Endothelial cell of umbilical vein (primary cell): ENCODE results near the gene FAR1. TPM values are rescaled to one million over a fixed set of nuclear protein-coding genes. Genes with fewer than 3 reads are reported as not detected.
"Not testable (repeated sequence)": the region's sequence is repeated elsewhere in the genome, so short reads cannot be mapped to it uniquely, and the experiment has no call there.

Experiments
- BruUV-seq: library from RNA; stranded (reverse); fragments of 400-500 nt; replicated peaks from 2 replicates; lab custom pipeline; 2021; lab: Mats Ljungman, UMichigan
- CTCF ChIA-PET: fragments of 300-600, 350-600 bp; sonication (Branson Sonifier 250); formaldehyde crosslinking; loops from one replicate; lab custom pipeline; 2021; ENCODE audit warnings: antibody characterized with exemption, inconsistent platforms; lab: Charles Lee
- POLR2A ChIA-PET: fragments of 300-600, 350-600 bp; sonication (Branson Sonifier 250); formaldehyde crosslinking; loops from one replicate; lab custom pipeline; 2021; ENCODE audit warnings: antibody characterized with exemption, inconsistent platforms; lab: Charles Lee
- DNase-seq: peaks from one replicate; pipeline ENCODE4 v3.0.0-alpha.2; 2011; ENCODE audit warnings: low read depth, low spot score
- FAIRE-seq: peaks from 2 replicates; lab custom pipeline; 2011; peaks lifted over from hg19 to GRCh38; lab: Jason Lieb, UNC
- H2AFZ ChIP-seq: 2 replicates; pipeline ENCODE4 v1.6.0; 2012; ENCODE audit warnings: low read depth, low read length, control low read depth, inconsistent platforms
- H3K27ac ChIP-seq: 2 replicates; pipeline ENCODE4 v1.5.1; 2011; ENCODE audit warnings: low read depth, mild to moderate bottlenecking, control low read depth, low read length, moderate library complexity; ENCODE audit not compliant: insufficient read depth
- H3K27me3 ChIP-seq, 2 experiments: 2 replicates each; pipeline versions ENCODE4 v1.6.0 to v1.6.1; 2011; ENCODE audit warnings: low read length in 2 of 2, mixed read lengths in 1 of 2; ENCODE audit not compliant: control insufficient read depth in 2 of 2, insufficient read depth in 2 of 2
- H3K36me3 ChIP-seq, 2 experiments: 2 replicates in 1 of 2; 3 replicates in 1 of 2; pipeline ENCODE4 v1.5.1; 2011; ENCODE audit warnings: low read length in 2 of 2, mild to moderate bottlenecking in 1 of 2, moderate library complexity in 1 of 2; ENCODE audit not compliant: control insufficient read depth in 2 of 2, insufficient read depth in 2 of 2; ENCODE audit errors: extremely low read depth in 1 of 2
- H3K4me1 ChIP-seq: 3 replicates; pipeline ENCODE4 v1.5.1; 2011; ENCODE audit warnings: mild to moderate bottlenecking, low read length; ENCODE audit not compliant: control insufficient read depth, insufficient read depth; ENCODE audit errors: extremely low read depth
- H3K4me2 ChIP-seq: 2 replicates; pipeline ENCODE4 v1.6.1; 2011; ENCODE audit warnings: low read length, control low read depth, mixed read lengths; ENCODE audit not compliant: insufficient read depth
- H3K4me3 ChIP-seq, 3 experiments: fragments of 200-600 bp in 1 of 3; sonication (generic), shearing (Covaris generic) in 1 of 3; replicated peaks in 1 of 3; 2 replicates each; pipeline ENCODE4 v1.5.1; 2011 to 2016; ENCODE audit warnings: control low read depth in 3 of 3, low read length in 3 of 3, mild to moderate bottlenecking in 2 of 3, inconsistent platforms in 1 of 3, low read depth in 1 of 3, moderate library complexity in 1 of 3; ENCODE audit not compliant: insufficient read depth in 1 of 3
- H3K79me2 ChIP-seq: 2 replicates; pipeline ENCODE4 v1.6.0; 2012; ENCODE audit warnings: low read length, inconsistent platforms; ENCODE audit not compliant: control insufficient read depth, insufficient read depth
- H3K9ac ChIP-seq: replicated peaks from 2 replicates; pipeline ENCODE3; 2011; ENCODE audit warnings: low read length, control low read depth; ENCODE audit not compliant: insufficient read depth; ENCODE audit errors: extremely low read depth
- H3K9me1 ChIP-seq: replicated peaks from 3 replicates; pipeline ENCODE4 v1.6.0; 2011; ENCODE audit warnings: mild to moderate bottlenecking, low read length; ENCODE audit not compliant: control insufficient read depth, insufficient read depth; ENCODE audit errors: extremely low read depth
- H3K9me3 ChIP-seq: replicated peaks from 2 replicates; pipeline ENCODE4 v1.5.1; 2012; ENCODE audit warnings: low read length, inconsistent platforms; ENCODE audit not compliant: control insufficient read depth, insufficient read depth
- H4K20me1 ChIP-seq: replicated peaks from 2 replicates; pipeline ENCODE3; 2011; ENCODE audit warnings: mild to moderate bottlenecking, low read length; ENCODE audit not compliant: control insufficient read depth, insufficient read depth; ENCODE audit errors: extremely low read depth
- FOS ChIP-seq: IDR thresholded peaks from 2 replicates; pipeline ENCODE4 v1.6.1; 2011; ENCODE audit warnings: mild to moderate bottlenecking, low read length, moderate library complexity, borderline replicate concordance; ENCODE audit not compliant: insufficient read depth
- JUN ChIP-seq: IDR thresholded peaks from 2 replicates; pipeline ENCODE4 v1.6.1; 2011; ENCODE audit warnings: borderline replicate concordance, low read depth; ENCODE audit not compliant: insufficient read length, insufficient read depth
- MYC ChIP-seq: IDR thresholded peaks from one replicate; pipeline ENCODE4 v1.6.1; 2011; ENCODE audit warnings: mild to moderate bottlenecking, low read depth, low read length
- POLR2A ChIP-seq: IDR thresholded peaks from 2 replicates; pipeline ENCODE4 v1.6.1; 2012; ENCODE audit warnings: low read depth, mild to moderate bottlenecking, control low read depth, low read length
- POLR2AphosphoS5 ChIP-seq: IDR thresholded peaks from 2 replicates; pipeline ENCODE4 v1.6.1; 2012; ENCODE audit warnings: low read depth, mild to moderate bottlenecking, control low read depth, low read length, moderate library complexity; ENCODE audit not compliant: insufficient read depth
- dilution Hi-C: fragments of 300-500 bp; cut with MboI; formaldehyde crosslinking; loops from one replicate; pipeline ENCODE4 v1.15.0; 2019; ENCODE audit warnings: low sequenced_read_pairs; ENCODE audit not compliant: extremely low pct_ligation_motif_present
- intact Hi-C: fragments of 100-400 bp; cut with micrococcal nuclease; formaldehyde crosslinking; loops from one replicate; pipeline ENCODE4 v1.10.0; 2022
- polyA plus RNA-seq, 4 experiments: library from polyadenylated mRNA; depleted of rRNA in 3 of 4; stranded (reverse) in 3 of 4; unstranded in 1 of 4; fragments of >200 nt; gene quantifications; 2 replicates each; pipeline versions ENCODE4 v1.2.1 to v1.2.3, GENCODE V29; 2011 to 2012; ENCODE audit warnings: missing spikeins in 1 of 4
- total RNA-seq: library from RNA; stranded (reverse); gene quantifications from 2 replicates; pipeline ENCODE4 v1.2.3, GENCODE V29; 2021
- TF ChIP-seq, protein P1 (sequence below), 2 donors: IDR thresholded peaks; 1 replicate in 1 of 2; 2 replicates in 1 of 2; pipeline ENCODE4 v1.5.1; 2011; ENCODE audit warnings: low read length in 2 of 2, mild to moderate bottlenecking in 2 of 2, moderate library complexity in 2 of 2, control low read depth in 1 of 2, inconsistent platforms in 1 of 2, low read depth in 1 of 2; ENCODE audit not compliant: insufficient read depth in 1 of 2; ENCODE audit errors: extremely low read depth in 1 of 2

FAR1 gene
- total and polyA plus RNA-seq, 2 donors (not counting 3 experiments of a cell fraction or from before 2014, with no cell fraction given): 29.5 to 76.4 TPM

DNA sequence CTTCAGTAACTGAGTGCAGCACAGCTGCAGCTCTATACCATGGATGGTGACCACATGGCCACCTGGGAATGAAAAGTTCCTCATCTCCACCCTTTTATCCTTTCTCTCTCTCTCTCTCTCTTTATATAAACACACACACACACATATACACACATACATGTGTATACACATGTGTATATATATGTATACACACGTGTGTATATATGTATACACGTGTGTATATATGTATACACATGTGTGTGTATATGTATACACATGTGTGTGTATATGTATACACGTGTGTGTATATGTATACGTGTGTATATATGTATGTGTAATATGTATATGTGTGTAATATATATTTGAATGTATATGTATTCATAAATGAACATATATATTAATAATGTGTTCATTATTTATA, 18.8 kb upstream of the FAR1 start:
- dilution Hi-C loops: no loop called here
- no TSS peak for BruUV-seq
- CTCF ChIA-PET: no interaction called here

GRCh38 chr11:13651515-13651914, 17.0 kb upstream of the FAR1 start:
- intact Hi-C loops, H3K9me1 ChIP-seq, dilution Hi-C loops, H3K4me2 ChIP-seq, CTCF ChIA-PET, H3K36me3 ChIP-seq, H3K27ac ChIP-seq, POLR2A ChIA-PET, DNase-seq, H3K9ac ChIP-seq, H3K79me2 ChIP-seq, H4K20me1 ChIP-seq, FAIRE-seq, H3K4me1 ChIP-seq, H3K27me3 ChIP-seq, H3K4me3 ChIP-seq, BruUV-seq, H2AFZ ChIP-seq, H3K9me3 ChIP-seq: not testable (repeated sequence)

More for the DNA sequence above, 18.8 kb upstream of the FAR1 start:
- no peak overlapping the region for H3K27ac ChIP-seq
- FAIRE-seq (no peak), DNase-seq (no peak)
- H3K27me3 ChIP-seq: peaks cover 2 to 5% of the 10 kb centered on the region in 2 experiments
- H3K9ac ChIP-seq: no peak overlapping the region
- no peak overlapping the region for H2AFZ ChIP-seq
- TF ChIP-seq JUN (no peak), MYC (no peak), FOS (no peak), POLR2AphosphoS5 (no peak), POLR2A (no peak)
- TF ChIP-seq, protein P1, sequence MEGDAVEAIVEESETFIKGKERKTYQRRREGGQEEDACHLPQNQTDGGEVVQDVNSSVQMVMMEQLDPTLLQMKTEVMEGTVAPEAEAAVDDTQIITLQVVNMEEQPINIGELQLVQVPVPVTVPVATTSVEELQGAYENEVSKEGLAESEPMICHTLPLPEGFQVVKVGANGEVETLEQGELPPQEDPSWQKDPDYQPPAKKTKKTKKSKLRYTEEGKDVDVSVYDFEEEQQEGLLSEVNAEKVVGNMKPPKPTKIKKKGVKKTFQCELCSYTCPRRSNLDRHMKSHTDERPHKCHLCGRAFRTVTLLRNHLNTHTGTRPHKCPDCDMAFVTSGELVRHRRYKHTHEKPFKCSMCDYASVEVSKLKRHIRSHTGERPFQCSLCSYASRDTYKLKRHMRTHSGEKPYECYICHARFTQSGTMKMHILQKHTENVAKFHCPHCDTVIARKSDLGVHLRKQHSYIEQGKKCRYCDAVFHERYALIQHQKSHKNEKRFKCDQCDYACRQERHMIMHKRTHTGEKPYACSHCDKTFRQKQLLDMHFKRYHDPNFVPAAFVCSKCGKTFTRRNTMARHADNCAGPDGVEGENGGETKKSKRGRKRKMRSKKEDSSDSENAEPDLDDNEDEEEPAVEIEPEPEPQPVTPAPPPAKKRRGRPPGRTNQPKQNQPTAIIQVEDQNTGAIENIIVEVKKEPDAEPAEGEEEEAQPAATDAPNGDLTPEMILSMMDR (IDR thresholded peaks at IDR 0.05; ENCODE audit: extremely low read depth in 1 of 2, insufficient read depth in 1 of 2, low read depth in 1 of 2, low read length in 2 of 2): no peak
- no peaks in the 10 kb centered on the region for H4K20me1 ChIP-seq
- H3K79me2 ChIP-seq: no peaks in the 10 kb centered on the region
- no peaks in the 10 kb centered on the region for H3K9me1 ChIP-seq
- no peaks in the 10 kb centered on the region for H3K36me3 ChIP-seq
- intact Hi-C loops: no loop called here
- POLR2A ChIA-PET: no interaction called here
- peaks cover 10% of the 10 kb centered on the region for H3K4me1 ChIP-seq
- no peak overlapping the region for H3K4me3 ChIP-seq
- H3K9me3 ChIP-seq: no peaks in the 10 kb centered on the region
- no peak overlapping the region for H3K4me2 ChIP-seq
